SU-DHL-6 (cell line): Measurements from ENCODE around the gene MASP2.

ENCODE experiments used
- EZH2phosphoT487 ChIP-seq: fragments of 200-600 bp; sonication (generic), shearing (Covaris generic); conservative IDR thresholded peaks from 2 replicates; pipeline ENCODE4 v1.6.1; 2018; ENCODE audit warnings: mild to moderate bottlenecking, antibody characterized with exemption, low read length, moderate library complexity, mixed read lengths
- TF ChIP-seq, protein P1 (sequence below): fragments of 200-600 bp; sonication (generic); IDR thresholded peaks from one replicate; pipeline ENCODE4 v1.5.1; 2017; ENCODE audit warnings: antibody characterized with exemption, mild to moderate bottlenecking, low read length, moderate library complexity; ENCODE audit not compliant: insufficient read depth, poor library complexity, severe bottlenecking

DNA sequence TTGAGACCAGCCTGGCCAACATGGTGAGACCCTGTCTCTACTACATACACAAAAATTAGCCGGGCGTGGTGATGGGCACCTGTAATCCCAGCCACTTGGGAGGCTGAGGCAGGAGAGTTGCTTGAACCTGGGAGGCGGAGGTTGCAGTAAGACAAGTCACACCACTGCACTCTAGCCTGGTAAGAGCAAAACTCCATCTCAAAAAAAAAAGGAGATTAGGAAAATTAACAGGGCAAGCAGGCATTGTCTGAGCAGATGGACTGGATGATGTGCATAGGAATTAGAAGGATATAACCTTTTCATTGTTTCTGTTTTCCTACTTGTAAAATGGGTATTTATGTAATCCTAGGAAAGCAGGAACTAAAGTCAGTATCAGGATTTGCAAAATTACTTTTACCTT, 19.0 kb downstream of the MASP2 start:
- TF ChIP-seq, protein P1, sequence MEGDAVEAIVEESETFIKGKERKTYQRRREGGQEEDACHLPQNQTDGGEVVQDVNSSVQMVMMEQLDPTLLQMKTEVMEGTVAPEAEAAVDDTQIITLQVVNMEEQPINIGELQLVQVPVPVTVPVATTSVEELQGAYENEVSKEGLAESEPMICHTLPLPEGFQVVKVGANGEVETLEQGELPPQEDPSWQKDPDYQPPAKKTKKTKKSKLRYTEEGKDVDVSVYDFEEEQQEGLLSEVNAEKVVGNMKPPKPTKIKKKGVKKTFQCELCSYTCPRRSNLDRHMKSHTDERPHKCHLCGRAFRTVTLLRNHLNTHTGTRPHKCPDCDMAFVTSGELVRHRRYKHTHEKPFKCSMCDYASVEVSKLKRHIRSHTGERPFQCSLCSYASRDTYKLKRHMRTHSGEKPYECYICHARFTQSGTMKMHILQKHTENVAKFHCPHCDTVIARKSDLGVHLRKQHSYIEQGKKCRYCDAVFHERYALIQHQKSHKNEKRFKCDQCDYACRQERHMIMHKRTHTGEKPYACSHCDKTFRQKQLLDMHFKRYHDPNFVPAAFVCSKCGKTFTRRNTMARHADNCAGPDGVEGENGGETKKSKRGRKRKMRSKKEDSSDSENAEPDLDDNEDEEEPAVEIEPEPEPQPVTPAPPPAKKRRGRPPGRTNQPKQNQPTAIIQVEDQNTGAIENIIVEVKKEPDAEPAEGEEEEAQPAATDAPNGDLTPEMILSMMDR = no peak
- no peak for TF ChIP-seq EZH2phosphoT487
